ENCODE results near the gene FOXS1.
A peak's percentile ranks its signal among the peaks of the same experiment; 100 is the strongest.

FOXS1 gene

DNA sequence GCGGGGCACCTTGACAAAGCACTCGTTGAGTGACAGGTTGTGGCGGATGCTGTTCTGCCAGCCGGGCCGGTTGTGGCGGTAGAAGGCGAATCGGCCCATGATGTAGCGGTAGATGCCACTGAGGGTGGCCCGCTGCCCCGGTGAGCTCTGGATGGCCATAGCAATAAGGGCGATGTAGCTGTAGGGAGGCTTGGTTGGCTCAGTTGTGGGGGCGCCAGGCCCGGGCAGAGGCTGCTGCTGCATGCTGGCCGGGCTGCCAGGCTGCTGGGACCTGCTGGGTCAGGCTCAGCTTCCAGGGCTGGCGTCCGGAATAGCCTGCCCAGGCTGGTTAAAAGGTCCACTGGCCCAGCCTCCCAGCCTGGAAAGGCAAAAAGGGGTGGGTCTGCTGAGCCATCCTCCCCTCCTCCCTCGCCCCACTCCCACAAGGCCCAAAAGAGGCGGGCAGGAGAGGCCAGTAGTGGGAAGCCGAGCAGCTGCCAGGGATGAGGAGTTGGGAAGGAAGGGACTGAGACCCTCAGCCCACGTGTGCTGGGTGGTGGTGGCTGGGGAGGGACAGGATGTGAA, at the start of gene FOXS1:
Gene FOXS1, minus strand, starts transcription at position 305 of the 564 bp plus-strand sequence. Its CDS starts 62 bp downstream, at position 243.
- no peak for DNase-seq (ENCODE audit: low spot score)

DNA sequence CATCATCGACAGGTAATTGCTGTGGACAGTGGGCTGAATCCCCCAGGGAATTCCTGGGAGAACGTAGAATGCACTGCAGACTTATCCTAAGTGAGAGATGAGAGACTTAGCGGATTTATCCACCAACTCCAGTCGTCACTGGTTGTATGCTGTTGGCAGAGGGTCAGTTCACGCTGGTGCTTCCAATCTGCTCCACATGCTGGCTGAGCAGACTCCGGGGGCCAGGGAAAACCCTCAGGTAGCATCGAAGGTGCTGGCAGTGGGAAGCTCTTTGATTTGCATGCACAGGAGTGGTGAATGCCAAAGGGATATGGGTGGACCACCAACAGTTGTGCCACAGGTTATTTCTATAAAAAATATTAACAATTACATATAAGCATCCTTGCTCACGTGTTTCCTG, 45.2 kb upstream of the FOXS1 start:
- no peak for DNase-seq (ENCODE audit: low spot score)

DNA sequence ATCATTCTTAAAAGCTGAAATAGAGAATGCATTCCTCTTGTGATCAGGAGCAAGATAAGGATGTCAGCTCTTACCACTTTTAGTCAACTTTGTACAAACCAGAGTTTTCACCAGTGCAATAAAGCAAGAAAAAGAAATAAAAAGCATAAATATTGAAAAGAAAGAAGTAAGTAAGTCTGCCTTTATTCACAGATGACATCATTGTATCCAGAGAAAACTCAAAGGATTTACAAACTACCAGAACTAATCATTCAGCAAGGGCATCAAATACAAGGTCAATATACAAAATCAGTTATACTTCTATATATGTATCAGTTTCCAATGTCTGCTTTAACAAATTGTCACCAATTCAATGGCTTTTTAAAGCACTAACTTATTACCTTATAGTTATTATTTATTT, 38.4 kb upstream of the FOXS1 start:
- DNase-seq (ENCODE audit: low spot score) = no peak

DNA sequence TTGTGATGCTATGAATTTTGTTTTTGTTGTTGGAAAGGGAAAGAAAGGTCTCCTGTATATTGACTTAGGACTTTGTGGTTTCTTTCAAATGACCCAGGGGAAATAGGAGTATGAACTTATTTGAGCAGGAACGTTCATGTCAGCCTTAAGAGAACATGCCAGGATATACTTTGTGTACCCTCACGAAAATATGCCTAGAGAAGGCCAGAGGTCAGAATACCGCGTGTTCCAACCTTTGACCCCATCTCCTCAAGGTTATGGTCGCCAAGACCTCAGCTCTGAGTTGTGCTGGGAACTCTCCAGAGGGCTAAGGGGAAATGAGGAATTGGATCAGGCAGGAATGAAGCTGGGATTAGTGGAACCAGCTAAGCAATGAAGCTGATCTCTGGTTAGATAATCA, 36.5 kb upstream of the FOXS1 start:
- DNase-seq (ENCODE audit: low spot score) = no peak

DNA sequence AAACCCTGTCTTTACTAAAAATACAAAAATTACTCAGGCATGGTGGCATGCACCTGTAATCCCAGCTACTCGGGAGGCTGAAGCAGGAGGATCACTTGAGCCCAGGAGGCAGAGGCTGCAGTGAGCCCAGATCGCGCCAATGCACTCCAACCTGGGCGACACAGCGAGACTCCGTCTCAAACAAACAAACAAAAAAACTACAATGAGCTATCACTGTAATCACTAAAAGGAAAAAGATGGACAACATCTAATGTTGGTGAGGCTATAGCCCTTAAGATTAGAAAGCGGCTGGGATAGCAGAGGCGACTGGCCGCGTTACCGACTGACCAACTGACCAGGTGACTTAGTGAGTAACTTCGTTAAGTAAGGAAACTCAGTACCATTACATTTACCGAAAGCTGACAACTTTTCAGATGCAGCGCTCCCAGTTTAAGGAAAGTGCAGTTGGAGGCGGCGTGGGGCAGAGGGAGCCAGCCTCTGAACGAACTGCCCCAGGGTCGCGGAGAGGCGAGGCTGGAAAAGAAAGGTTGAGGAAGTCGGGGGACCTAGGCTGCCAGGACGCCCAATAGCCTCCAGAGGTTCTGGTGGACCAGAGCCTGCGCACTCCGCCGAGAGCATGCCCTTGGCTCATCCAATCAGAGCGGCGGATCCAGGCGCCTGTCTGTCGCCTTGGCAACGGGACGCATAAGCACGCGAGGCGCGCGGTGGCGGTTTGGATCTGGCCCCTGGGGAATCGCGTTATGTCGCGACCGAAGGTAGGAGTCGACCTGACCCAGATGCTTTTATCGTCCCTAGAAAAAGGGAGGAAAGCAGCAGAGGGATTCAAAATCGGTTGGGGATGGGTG, 34.0 kb upstream of the FOXS1 start:
- DNase-seq (ENCODE audit: low spot score) = peak; percentile 95

DNA sequence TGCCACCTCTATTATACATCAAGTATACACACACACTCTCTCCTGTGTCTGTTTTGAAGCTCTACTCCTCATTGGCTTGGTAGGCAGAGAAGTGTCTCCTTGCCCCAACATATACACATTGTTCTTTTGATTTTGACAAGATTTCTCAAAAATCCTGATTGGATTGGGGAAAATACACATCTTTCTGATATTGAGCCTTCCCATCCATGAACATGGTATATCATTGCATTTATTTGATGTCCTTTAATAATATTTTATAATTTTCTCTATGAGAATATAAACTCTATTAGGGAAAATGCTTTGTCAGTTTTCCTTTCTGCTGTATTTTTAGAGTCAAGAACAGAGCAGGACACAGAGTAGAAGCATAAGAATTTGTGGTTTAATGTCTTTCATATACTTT, 32.3 kb upstream of the FOXS1 start:
- no peak for DNase-seq (ENCODE audit: low spot score)

DNA sequence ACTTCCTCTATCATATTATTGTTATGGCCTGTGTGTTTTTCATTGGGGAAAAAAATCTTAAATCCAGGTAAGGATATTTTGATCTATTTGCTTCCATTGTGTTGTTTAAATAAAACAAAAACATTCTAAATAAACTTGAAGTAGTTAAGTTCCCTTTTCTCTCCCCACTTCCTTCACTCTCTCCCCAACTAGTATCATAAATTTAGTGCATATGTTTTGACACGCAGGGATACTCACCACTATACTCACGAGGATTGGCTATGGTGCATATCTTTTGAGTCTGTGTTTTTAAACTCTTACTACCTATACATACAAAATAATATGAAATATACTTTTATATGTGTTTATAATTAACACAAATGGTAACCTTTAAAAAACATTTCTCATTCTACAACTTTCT, 30.3 kb upstream of the FOXS1 start:
- DNase-seq (ENCODE audit: low spot score) = no peak

DNA sequence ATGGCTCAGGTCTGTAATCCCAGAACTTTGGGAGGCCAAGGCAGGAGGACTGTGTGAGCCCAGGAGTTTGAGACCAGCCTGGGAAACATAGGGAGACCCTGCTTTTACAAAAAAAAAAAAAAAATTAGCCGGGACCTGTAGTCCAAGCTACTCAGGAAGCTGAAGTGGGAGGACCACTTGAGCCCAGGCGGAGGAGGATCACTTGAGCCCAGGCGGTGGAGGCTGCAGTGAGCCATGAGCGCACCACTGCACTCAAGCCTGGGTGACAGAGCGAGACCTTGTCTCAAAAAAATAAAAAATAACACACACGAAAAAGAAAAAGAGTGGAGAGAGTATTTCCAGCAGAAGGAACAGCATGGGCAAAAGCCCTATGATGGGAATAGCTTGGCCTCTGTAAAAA, 27.0 kb upstream of the FOXS1 start:
- no peak for DNase-seq (ENCODE audit: low spot score)

DNA sequence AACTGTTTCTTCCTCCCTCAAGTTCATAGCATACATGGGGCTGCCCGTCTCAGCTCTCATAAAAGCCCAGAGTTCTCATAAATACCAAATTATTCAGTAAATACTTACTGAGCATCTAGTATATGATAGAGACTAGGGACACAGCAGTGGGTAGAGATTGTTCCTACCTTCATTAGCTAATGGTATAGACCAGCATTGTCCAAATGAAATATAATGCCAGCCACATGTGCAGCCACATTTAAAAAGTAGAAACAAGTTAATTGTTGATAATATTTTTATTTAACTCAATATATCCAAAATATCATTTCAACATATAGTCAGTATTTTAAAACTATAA, 26.2 kb upstream of the FOXS1 start:
- DNase-seq (ENCODE audit: low spot score) = no peak

DNA sequence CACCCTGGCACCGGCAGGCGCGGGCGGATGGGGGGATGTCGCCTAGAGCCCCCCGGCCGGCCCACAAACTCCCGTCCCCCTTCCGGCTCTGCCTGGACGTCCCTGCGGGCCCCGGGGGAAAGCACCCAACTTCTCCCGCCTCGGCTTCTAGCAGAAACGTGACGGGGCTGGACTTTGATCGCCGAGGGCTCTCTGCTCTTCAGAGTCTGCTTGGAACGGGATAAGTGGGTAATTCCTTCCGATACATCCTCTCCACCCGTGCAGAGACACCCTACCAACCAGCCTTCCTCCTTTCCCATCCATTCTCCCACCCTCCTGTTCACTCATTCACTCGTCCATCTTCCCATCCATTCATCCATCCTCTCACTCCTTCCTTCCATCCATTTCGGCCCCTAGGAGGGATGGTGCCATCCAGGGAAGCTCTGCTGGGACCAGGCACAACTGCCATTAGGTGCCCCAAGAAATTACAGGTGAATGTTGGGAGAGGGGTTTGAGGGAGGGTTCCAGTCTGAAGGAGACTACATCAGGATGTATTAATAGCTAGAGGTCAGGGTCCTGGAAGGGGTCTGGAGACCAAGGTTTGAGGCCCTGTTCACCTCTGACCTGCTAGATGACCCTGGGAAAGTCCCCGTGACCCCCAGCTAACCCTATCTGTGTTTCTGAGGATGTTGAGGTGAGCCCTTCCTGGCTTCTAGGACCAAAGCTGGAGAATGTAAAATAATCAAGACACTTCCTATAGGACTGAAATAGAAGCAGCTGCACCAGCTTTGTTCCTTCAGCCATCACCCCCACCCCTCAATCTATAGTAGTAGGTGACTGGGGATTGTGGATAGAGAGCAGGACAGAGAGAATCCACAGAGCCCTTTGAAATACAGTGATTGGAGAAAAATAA, 25.6 kb upstream of the FOXS1 start:
- no peak for DNase-seq (ENCODE audit: low spot score)

DNA sequence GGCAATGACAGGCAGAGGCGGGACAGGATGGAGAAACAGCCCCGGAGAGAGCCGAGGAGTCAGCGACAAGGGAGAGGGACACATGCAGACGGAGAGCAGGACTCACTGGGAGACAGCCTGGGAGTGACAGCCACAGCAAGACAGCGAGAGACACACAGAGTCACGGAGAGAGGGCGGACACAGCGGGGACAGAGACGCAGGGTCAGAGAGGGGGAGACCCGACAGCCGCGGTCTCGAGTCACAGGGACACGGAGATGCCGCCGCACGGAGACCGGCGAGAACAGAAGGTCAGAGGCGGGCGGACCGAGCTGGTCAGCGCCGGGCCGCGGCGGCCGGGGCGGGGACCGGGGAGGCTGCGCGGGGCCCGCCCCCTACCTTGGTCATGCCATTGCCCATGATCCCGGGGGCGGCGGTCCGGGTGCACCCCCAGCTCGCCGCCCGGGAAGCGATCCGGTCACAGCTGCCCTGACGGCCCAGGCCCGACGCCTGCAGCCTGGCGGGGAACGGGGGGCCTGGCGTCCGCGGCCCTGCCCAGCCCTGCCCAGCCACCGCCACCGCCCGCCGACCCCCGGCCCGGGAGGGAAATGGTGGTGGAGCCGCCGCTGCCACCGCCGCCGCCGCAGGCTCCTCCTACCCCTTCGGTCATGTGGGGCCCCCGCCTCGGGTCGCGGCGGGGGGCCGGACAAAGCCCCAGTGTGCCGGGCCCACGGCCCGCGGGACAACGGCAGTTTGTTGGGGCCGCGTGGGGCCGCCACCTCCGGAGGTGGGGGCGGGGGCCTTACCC, 24.7 kb upstream of the FOXS1 start, which contains the start of the genes DUSP15 and TTLL9:
Gene DUSP15, minus strand, starts transcription at position 586 of the 784 bp plus-strand sequence. Its CDS starts 190 bp downstream, at position 396.
Gene TTLL9, plus strand, starts transcription at position 693 of the 784 bp plus-strand sequence. CDS start 493 bp downstream, outside the sequence.
- no peak for DNase-seq (ENCODE audit: low spot score)

DNA sequence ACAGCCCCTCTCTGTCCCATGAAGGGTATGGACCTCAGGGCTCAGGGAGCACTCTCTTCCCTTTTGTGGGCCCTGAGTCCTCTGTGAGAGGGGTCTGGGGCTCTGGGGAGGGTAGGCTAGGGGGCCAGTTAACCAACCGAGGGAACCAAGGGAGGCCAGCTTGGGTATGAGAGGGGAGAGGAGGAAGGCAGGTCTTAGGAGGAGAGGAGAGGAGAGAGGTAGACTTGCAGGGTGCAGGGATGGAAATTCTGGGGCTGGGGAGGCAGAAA, 24.2 kb upstream of the FOXS1 start:
- no peak for DNase-seq (ENCODE audit: low spot score)

DNA sequence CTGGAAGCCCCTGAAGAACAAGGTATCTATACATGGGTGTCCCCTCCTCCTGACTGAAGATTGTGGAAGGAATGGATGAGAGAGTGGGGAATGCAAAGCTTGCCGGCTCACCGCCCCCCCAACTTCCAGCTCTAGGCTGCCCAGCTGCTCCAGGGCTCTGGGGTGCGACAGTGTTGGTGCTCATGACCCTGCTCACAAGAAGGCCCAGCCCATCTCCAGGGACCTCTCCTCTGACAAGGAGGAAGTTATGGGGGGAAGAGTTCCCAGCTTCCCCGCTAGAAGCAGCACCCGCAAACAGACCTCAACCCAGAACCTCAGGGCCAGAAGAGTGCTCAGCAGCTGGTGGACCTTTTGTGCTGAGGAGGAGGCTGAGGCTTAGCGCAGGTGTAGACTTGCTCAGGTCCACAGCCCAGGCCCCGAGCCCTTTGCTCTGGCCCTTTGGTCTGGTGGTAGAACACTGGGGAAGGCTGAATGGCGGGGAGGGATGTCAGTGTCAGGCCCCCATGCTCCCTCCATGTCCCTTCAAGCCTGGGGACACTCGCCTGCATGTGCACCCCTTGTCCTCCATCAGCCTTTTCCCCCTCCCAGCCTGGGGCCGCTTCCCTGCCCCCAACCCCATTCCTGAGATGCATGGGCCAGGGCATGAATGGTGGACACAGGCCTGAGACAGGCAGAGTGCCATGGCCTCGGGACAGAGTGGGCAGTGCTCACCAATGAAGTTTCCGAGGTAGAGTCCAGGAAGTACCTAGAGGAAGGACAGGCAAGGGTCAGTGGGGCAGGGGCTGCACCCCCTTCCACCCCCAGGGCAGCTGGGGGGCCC, 23.7 kb upstream of the FOXS1 start:
- DNase-seq (ENCODE audit: low spot score) = no peak

DNA sequence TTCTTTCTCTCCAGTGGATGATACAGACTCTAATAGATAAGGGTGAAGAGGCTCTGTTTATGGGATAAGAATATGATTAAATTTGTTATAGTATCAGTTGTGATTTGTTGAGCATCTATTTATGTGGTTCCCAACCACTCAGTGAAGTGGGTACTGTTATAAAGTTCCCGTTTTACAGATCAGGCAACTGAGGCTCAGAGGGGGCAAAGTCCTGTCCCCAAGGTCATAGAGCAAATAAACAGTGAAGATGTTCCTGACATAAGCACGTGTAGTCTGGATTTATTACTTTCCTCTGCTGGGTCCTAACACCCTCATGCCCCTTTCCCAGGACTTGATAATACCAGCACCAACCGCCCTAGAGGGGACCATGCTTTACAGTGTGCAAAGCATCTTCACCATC, 20.8 kb upstream of the FOXS1 start:
- no peak for DNase-seq (ENCODE audit: low spot score)

DNA sequence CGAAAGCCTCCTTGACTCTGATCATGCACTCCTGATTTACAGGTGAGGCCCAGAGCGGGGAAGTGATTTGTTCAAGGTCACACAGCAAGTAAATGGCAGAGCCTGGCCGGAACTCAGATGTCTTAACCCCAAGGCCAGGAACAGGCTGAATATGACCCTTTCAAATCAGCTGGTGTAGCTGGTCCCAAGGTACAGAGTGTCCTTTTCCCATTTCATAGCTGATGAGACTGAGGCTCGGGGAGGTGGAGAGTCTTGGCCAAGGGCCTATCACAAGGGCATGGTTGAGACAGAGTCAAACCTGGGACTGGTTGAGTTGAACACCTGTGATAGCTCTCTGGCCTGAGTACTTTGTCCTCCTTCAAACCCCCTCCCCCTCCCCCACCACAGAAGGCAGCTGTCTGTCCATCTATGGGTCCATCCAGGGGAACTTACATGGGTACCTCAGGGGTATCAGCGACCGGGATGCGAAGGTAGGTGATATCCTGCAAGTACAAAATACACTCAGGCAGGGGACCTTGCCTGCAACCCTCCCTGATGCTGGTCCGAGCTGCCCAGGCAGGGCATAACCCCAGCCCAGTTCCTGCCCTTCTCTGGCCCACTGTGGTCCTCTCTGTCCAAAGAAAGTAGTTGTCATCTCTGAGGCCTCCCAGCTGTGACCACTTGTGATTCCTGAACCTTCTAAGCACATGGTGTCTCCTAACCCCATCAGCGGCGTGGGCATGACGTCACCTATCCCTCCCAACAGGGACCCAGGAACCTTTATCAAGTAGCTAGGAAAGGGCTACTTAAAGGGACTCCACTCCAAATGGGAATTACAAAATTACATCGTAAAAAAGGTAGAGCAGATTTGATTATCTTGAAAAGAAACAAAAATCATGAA, 19.4 kb upstream of the FOXS1 start:
- no peak for DNase-seq (ENCODE audit: low spot score)

DNA sequence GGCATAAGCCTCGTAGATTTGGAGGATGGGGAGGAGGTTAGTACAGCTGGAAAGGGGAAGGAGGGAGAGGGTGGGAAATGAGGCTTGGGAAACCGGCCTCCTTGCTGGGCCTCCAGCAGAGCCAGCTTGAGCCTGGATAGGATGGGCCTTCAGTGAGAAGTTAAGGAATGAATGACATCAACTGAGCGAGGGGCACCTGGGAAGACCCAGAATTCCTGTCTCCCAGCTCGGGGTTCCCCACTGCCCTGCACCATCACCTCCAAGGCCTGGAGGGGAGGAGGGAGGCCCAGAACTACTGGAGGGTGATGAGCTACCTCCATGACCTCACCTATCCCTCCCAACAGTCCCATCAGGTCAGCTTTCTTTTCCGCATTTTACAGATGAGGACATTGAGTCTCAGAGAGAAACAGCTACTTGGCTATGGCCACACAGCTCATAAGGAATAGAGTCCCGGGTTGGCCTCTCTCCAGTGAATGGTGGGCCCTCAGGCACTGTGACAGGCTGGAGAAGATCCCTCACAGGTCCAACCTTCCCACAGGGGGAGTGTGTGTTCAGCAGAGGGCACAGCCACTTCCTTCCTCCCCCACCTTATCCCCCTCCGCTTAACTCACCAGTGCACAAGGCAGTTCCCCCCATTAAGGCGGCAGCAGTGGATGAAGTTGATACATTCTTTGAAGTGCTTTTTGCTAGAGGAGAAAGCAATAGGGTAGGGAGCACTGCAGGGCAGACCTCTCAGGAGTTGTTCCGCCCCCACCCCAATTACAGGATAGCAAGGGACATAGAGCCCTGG, 18.1 kb upstream of the FOXS1 start:
- DNase-seq (ENCODE audit: low spot score) = no peak

DNA sequence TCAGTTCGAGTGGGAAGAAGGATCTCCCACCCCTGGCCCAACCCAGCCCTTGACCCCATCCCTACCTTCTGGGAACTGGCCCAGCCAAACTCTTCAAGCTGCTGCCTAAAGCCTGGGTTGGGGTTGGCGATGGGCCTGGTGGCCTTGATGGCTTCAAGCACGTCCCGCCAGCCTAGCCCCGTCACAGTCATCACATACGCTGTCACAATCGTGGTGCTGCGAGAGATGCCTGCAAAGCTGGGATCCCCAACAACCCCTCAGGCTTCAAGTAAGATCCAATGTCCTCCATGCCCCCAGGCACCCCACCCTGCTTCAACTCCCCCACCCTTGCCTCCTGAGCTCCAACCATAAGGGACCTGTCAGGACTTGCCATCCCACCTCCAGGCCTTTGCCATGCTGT, 17.1 kb upstream of the FOXS1 start:
- no peak for DNase-seq (ENCODE audit: low spot score)

DNA sequence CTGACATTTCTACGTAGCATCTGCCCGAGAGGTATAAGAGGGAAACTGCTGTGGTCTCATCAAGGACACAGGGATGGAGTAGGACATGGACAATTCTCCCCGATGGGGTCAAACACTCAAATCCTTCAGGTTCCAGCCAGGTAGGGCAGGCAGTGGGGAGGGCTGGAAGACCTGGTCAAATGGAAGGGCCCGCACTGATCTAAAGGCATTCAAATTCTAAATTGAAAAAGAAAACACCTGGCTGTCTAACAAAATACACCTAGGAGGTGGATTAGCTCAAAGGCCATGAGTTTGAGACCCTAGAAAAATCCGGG, 16.7 kb upstream of the FOXS1 start:
- DNase-seq (ENCODE audit: low spot score) = no peak

DNA sequence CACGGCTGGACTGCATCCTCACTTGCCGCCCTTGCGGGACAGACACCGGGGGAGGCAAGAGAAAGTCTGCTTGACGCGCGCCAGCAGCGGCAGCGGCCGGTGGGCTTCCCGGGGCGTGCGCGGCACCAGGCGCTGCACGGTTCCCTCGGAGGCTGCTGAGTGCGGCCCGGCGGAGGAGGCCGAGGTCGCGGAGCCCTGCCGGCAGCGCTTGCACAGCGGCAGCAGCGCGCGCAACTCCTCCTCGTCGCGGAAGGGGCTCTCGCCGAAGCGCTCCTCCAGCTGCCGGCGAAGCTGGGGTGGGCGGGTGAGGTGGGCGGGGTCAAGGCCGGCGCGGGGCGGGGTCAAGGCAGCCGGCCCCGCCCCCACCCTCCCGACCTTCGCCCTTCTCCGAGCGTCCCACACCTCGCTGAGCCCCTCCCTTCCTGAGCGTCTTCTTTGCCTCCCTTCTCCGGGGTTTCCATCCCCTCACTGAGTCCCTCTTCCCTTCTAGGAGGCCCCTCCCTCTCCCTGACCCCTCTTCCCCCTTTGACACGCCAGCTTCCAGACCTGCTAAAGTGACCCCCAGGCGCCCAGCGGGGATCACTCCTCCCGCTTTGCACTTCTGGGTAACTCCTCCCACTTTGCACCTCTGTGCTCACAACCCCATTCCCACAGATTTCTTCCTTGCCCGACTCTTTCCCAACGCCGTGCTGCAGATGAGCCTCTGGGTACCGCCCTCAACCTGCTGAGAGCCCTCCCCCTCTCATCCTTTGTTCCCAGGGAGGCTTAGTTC, 16.2 kb upstream of the FOXS1 start:
- DNase-seq (ENCODE audit: low spot score) = peak; percentile 80
